Measurements from ENCODE around the gene SNRPB. TPM values are rescaled to one million over a fixed set of nuclear protein-coding genes. Genes with fewer than 3 reads are reported as not detected.

Gene SNRPB
- total RNA-seq, 1 experiment from 2014 or later, result 393 TPM

- DNase-seq (ENCODE audit: low read depth, low spot score) (no peak), ATAC-seq (no peak)
- in situ Hi-C loops (cut with HindIII; ENCODE audit: low pct_unique_long_range_greater_than_20kb, low sequenced_read_pairs), result no loop called here
- H3K27ac ChIP-seq (ENCODE audit: low read length), result no peak overlapping the region
- no peak overlapping the region for H3K4me3 ChIP-seq (ENCODE audit: low read depth in 2 of 2, low read length in 2 of 2)
- H3K4me1 ChIP-seq (ENCODE audit: control insufficient read depth, insufficient read depth, low read length), result peaks cover 11% of the 10 kb centered on the region
- H3K27me3 ChIP-seq (ENCODE audit: control insufficient read depth, insufficient read depth, low read length), result no peaks in the 10 kb centered on the region
- POLR2A ChIA-PET, result no interaction called here
- intact Hi-C loops (cut with micrococcal nuclease; ENCODE audit: unreplicated experiment), result no loop called here
- BruUV-seq (replicated peaks), result no TSS peak
- no peak for TF ChIP-seq SIN3A (IDR thresholded peaks at IDR 0.05; ENCODE audit: borderline replicate concordance, insufficient read depth, low read depth, low read length)
- TF ChIP-seq POLR2AphosphoS5 (IDR thresholded peaks at IDR 0.05; ENCODE audit: low read depth, low read length), result no peak
- no peak for TF ChIP-seq CTCF (IDR thresholded peaks at IDR 0.05)
- TF ChIP-seq REST (IDR thresholded peaks at IDR 0.05; ENCODE audit: insufficient read depth in 1 of 2, low read depth in 2 of 2, low read length in 1 of 2), result no peak
- no peak for TF ChIP-seq TCF7L2 (IDR thresholded peaks at IDR 0.05; ENCODE audit: low read depth, low read length)
- H3K9me3 ChIP-seq (ENCODE audit: control insufficient read depth, insufficient read depth, low read depth, low read length), result no peaks in the 10 kb centered on the region
- CTCF ChIA-PET, result no interaction called here
- H3K36me3 ChIP-seq (ENCODE audit: control insufficient read depth, insufficient read depth, low read length), result peaks cover 76% of the 10 kb centered on the region
Measured at GRCh38 chr20:2463616-2464365, 6.8 kb downstream of the SNRPB start.

GRCh38 chr20:2462484-2462883 is 8.1 kb downstream of the SNRPB start:
- intact Hi-C loops (cut with micrococcal nuclease; ENCODE audit: unreplicated experiment), result no loop called here
- no TSS peak for BruUV-seq (replicated peaks)
- Histone ChIP-seq H3K27ac (ENCODE audit: low read length) (no peak overlapping the region), H3K4me1 (ENCODE audit: control insufficient read depth, insufficient read depth, low read length) (no peaks in the 10 kb centered on the region; the same call in 1 of the 2 replicates), H3K9me3 (ENCODE audit: control insufficient read depth, insufficient read depth, low read depth, low read length) (no peaks in the 10 kb centered on the region), H3K27me3 (ENCODE audit: control insufficient read depth, insufficient read depth, low read length) (no peaks in the 10 kb centered on the region), H3K4me3 (ENCODE audit: low read depth in 2 of 2, low read length in 2 of 2) (no peak overlapping the region), H3K36me3 (ENCODE audit: control insufficient read depth, insufficient read depth, low read length) (peaks cover 69% of the 10 kb centered on the region)
- in situ Hi-C loops (cut with HindIII; ENCODE audit: low pct_unique_long_range_greater_than_20kb, low sequenced_read_pairs), result no loop called here
- TF ChIP-seq TCF7L2 (IDR thresholded peaks at IDR 0.05; ENCODE audit: low read depth, low read length) (no peak), REST (IDR thresholded peaks at IDR 0.05; ENCODE audit: insufficient read depth in 1 of 2, low read depth in 2 of 2, low read length in 1 of 2) (no peak), SIN3A (IDR thresholded peaks at IDR 0.05; ENCODE audit: borderline replicate concordance, insufficient read depth, low read depth, low read length) (no peak), CTCF (IDR thresholded peaks at IDR 0.05) (no peak), POLR2AphosphoS5 (IDR thresholded peaks at IDR 0.05; ENCODE audit: low read depth, low read length) (no peak)
- ChIA-PET CTCF (interaction anchor here (0.6 kb wide), 1 partner anchor 64 kb away, joined by 4 read pairs; no protein-coding TSS in a partner anchor), POLR2A (interaction anchor here (0.7 kb wide), 1 partner anchor 429 kb away, joined by 5 read pairs; no protein-coding TSS in a partner anchor)
- ATAC-seq, result no peak
- DNase-seq (ENCODE audit: low read depth, low spot score), result no peak
